ENCODE data around the gene CLSTN3.

Gene CLSTN3

DNA sequence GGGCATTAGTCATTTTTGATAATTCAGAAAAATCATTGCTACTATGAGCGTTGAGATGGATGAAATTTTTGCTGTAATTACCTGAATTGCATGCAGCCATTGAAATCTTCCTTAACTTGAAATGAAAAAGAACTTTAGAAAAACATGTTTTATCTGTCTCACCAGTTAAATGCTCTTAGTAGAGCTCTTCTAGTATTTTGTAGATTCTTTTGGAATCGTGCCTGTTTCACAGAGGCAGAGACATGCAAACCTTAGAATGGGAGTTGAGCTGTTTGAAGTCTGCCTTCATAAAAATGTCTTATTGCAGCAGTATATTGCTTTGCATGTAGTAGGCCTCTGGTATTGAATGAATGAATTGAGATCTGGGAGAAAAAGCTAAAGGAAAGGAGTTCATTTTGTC is 63.5 kb downstream of the CLSTN3 start:
- DNase-seq = no peak

DNA sequence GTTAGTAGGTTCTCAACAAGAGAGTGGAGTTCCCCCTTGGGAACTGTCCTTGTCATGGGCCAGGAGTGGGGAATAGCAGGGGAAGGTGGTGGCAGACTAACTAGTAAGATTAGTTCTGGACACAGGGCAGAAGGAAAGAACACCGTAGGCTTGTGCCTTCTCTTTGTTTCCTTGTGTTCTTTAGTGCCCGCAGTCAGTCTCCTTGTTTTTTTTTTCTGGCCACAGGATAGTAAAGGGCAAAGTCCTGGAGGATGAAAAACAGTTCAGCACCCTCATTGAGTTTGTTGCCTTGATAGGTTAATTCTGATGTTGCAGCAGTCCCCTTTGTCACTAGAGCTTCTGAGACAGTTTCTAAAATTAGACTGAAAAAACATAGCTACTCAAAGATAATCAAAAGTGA is 67.7 kb downstream of the CLSTN3 start:
- DNase-seq = no peak

DNA sequence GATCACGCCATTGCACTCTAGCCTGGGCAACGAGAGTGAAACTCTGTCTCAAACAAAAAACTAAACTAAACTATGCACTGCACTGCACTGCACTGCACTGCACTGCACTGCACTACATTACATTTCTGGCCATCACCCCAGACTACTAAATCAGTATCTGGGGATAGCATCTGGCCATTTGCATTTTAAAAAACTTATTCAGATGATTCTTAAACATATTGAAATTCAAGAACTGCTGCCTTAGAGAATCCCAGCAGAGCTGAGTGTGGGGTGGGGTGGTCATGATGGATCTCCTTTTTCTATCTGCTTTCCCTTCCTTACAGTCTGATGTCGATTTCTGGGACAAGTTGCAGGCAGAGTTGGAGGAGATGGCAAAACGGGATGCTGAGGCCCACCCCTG is 72.9 kb downstream of the CLSTN3 start:
- DNase-seq = no peak

DNA sequence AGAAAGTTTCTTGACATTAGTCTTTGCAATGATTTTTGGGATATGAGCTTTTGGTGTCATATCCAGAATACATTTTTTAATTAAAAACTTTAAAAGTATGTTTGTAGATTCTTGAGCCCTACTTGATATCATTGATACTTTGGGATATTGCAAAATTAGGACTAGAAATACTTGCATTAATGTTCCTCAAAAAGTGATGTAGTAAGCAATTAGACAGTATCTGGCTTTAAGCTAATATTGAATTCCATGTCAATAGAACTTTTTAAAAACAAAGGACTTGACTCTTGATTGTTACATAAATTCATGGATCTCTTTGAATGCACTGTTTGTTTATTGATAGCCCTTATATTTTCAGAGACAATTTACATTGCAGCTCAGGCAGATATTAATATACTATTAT is 74.9 kb downstream of the CLSTN3 start:
- DNase-seq = no peak

DNA sequence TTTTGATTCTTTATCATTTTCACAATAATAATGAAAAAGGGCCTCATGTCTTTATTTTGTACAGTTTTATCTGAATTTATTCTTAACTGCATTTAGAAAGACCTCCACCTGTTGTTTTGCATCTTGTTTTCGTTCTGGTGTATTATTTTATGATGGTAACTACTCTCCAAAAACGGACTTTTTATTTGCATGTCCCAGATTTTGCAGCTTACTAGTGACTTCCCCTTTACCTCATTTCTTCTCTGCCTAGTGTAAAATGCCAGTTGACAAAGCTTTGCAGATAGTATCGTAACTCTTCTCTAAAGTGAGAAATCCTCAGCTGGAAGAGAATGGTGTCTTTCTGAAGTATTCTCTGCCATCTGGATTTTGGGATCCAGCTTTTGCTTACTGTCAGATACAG is 76.5 kb downstream of the CLSTN3 start:
- DNase-seq = no peak

DNA sequence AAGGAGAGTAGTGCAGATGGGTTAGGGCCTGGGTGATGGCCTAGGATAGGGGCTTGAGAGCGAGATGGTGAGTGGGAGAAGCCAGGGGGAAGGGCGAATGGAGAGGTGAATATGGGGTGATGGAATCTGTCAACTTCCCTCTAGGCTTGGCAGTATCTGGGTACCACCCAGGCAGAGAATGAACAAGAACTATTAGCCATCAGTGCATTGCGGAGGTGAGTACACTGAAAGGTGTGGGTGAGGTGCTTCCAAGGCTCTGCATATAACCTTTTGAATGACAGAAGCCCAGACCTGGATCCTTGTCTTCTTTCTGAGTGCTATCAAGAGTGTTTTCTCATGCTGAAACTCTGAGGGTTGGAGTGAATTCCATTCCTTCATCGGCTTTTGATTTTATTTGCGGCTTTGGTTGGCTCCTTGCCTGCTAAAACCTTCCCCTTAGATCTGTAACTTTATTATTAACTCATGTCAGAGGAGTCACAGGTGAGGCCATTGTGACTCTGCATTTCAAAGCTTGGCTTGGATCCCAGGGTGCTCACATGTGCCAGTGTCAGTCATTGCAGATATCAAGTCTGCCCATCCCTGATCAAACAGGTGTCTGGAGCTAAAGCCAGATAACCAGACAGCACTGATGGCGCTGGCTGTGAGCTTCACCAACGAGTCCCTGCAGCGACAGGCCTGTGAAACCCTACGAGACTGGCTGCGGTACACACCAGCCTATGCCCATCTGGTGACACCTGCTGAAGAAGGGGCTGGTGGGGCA is 77.9 kb downstream of the CLSTN3 start:
- no peak for DNase-seq

All from stimulated activated CD4-positive, alpha-beta T cell treated with anti-CD3 and anti-CD28 coated beads, Interleukin-4, amount 100 ng/mL, for 4 hours (primary cell).